ENCODE results near the gene FAM53B.

DNA sequence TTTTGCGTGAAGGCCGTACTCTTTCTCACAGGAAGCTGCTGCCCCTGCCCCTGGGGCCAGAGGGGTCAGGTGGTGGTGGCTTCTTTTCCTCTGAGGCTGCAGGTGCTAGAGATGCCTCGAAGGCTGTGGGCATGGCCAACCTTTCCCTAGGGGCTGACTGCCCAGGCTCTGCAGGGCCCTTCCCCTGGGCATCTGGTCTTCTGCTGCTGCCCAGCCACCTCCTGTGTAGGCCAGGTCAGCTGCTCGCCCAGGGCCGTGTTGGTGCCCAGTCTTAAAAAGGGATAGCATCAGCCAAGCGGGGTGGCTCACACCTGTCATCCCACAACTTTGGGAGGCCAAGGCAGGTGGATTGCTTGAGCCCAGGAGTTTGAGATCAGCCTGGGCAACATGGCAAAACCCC, 114.3 kb downstream of the FAM53B start:
- TF ChIP-seq CTCF (conservative IDR thresholded peaks at IDR 0.05) (no peak), EZH2 (IDR thresholded peaks at IDR 0.05; ENCODE audit: low read depth) (no peak)
